HUDEP-2 (cell line): ENCODE results near the gene ACSM2A.
"Not testable (repeated sequence)": the region's sequence is repeated elsewhere in the genome, so short reads cannot be mapped to it uniquely, and the experiment has no call there.

Experiments used
- DNase-seq, 76 experiments: peaks; one replicate each; lab custom pipeline; 2025; ENCODE audit not compliant: unreplicated experiment in 76 of 76; lab: John Stamatoyannopoulos, UW

Gene ACSM2A

GRCh38 chr16:20446652-20447393 is 4.5 kb upstream of the ACSM2A start:
- DNase-seq, result not testable (repeated sequence)

DNA sequence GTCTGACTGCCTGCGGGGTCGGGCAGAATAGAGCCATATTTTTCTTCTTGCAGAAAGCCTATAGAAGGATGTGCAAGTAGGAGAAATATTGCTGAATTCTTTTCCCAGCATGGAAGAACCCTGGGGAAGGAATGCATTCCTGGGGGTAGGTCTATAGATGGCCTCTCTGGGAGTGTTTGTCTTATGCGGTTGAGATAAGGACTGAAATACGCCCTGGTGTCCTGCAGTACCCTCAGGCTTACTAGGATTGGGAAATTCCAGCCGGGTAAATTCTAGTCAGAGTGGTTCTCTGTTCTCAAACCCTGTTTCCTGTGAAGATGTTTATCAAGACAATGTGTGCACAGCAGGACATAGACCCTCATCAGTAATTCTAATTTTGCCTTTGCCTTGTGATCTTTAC is 2.3 kb downstream of the ACSM2A start:
- not testable (repeated sequence) for DNase-seq

DNA sequence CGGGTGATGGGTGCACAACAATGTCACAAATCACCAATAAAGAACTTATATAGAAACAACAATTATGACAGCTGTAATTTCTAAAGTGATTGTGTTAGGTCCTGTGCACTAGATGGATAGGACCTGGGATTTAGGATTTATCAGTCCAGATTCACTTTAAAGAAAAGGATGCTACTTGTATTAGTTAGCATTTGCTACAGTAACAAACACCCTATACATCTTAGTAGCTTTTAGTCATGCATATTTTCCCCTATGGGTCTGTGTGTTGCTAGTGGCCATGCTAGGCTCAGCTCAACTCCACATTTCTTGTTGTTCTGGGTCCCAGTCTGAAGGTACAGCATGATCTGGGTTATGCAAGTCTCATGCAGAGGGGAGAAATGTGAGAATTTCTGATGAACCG is 7.9 kb downstream of the ACSM2A start:
- DNase-seq, result not testable (repeated sequence)

- DNase-seq, result not testable (repeated sequence)
Measured at GRCh38 chr16:20460313-20460712, 9.0 kb downstream of the ACSM2A start.

- DNase-seq, result not testable (repeated sequence)
Measured at GRCh38 chr16:20468954-20469353, 17.6 kb downstream of the ACSM2A start.

GRCh38 chr16:20469930-20470329 is 18.6 kb downstream of the ACSM2A start:
- not testable (repeated sequence) for DNase-seq

GRCh38 chr16:20470732-20471131 is 19.4 kb downstream of the ACSM2A start:
- not testable (repeated sequence) for DNase-seq

GRCh38 chr16:20477188-20477744 is 25.9 kb downstream of the ACSM2A start:
- DNase-seq, result not testable (repeated sequence)

GRCh38 chr16:20483989-20484388 is 32.7 kb downstream of the ACSM2A start:
- DNase-seq, result not testable (repeated sequence)

DNA sequence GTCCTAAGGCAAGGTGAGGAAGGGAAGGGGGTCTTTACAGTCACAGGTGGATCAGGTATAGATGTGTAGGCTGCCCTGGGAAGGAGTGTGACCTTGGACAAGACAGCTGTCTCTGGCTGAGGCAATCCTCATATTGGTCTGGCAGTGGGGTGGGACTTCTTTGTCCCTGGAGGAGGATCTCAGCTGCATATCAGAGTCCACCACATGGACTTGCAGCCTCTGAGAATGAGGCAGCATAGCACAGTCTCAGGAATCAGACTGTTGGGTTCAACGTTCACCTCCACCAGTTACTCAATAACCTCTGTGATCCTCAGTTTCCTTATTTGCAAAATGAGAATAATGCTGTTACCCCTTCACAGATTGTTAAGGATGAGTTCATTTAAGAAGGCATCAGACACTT is 33.4 kb downstream of the ACSM2A start:
- peak in 2 of 76 experiments; percentile 2 to 3 for DNase-seq

DNA sequence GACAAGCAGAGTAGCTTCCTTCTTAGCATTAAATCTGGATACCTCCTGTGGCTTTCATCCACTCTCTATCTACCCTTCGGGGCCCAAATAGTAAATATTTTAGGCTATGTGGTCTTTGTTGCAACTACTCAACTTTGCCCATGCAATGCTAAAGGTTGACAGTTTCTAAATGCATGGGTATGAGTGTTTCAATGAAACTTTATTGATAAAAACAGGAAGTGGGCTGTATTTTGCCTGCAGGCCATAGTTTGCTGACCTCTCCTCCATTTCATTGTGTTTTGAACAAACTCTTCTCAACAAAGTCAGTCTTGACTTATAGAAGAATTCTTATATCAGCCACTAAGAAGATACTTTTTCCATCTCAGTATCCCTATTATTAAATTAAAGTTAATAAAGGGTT is 34.1 kb downstream of the ACSM2A start:
- DNase-seq, result no peak

DNA sequence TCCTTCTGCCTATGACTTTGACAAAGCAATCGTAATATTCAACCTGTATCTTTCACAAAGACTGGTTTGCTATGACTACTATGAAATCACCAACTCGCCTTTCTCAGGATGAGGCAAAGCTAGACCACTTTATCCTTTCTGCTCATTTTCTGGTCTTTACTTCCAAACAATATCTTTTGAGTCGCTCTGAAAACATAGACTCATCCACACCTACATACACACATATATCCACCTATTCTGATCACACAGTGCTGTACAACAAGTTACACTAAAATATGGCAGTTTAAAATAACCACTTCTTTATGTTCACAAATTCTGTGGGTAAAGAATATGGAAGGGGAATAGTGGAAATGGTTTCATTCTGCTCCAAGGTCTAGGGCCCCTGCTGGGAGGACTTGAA is 39.7 kb downstream of the ACSM2A start:
- not testable (repeated sequence) for DNase-seq

DNA sequence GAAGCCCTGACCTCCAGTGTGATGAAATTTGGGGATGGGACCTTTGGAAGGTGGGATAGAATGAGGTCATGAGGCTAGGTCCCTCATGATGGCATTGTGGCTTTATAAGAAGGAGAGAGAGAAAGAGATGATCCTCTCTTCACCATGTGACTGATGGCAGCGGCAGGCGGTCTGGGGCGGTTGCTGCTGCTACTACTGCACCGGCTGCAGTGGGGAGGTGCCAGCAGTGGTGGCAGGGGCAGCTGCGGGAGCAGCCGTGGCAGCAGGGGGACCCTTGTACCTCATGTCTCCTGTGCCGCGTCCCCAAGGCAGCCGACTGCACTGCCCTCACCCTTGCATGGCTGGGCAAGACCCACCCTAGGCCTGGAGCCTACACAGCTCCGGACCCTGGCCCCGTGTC is 40.1 kb downstream of the ACSM2A start:
- DNase-seq, result not testable (repeated sequence)

- no peak for DNase-seq
Measured at GRCh38 chr16:20504418-20504817, 53.1 kb downstream of the ACSM2A start.

GRCh38 chr16:20507280-20507679 is 56.0 kb downstream of the ACSM2A start:
- no peak for DNase-seq

GRCh38 chr16:20510323-20510722 is 59.0 kb downstream of the ACSM2A start:
- DNase-seq, result no peak

- no peak for DNase-seq
Measured at GRCh38 chr16:20515688-20516090, 64.4 kb downstream of the ACSM2A start.

DNA sequence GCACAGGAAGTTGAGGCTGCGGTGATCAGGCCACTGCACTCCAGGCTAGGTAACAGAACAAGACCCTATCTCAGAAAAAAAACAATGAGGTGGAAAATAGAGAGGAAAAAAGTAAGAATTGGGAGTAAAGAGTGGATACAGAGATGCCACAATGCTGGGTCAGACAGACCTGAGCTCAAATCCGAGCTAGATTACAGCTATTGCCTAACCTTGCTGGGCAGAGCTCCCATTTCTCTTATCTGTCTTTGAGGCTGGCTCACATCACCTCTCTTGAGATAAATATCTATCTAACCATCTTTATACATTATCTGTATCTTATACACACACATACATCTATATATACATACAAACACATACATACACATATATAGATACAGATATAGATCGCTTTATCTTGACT is 65.8 kb downstream of the ACSM2A start:
- DNase-seq, result no peak

DNA sequence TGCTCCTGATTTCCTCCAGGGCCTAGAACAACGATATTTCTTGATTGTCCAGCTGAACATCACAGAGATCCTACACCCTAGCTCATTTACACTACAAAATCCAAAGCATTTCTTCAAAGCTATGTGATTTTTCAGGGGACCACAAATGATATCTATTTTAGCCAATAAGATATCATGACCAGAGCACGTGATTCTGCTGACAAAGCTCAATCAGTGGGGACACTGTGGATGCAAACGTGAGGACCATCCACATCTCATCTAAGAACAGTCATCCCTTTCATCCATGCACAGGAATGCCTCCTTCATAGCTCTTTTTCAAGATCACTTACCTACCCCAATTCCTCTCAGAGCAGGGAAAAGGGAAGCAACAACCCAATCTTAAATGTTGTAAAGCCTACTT is 67.9 kb downstream of the ACSM2A start:
- no peak for DNase-seq

DNA sequence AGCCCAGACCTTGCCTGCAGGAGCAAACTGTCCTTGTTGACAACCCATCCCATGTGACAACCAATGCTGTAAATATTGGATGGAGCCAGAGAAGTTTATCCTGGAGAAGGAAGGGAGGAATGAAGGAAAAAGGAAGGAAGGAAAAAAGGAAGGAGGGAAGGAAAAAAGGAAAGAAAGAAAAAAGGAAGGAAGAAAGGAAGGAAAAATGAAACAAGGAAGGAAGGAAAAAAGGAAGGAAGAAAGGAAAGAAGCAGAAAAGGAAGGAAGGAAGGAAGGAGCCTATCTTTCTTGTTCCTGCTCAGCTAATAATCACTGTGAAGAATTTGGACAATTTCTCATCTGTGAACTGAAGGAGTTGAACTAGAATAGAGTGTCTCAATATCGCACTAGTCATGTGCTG is 68.8 kb downstream of the ACSM2A start:
- DNase-seq, result no peak

- not testable (repeated sequence) for DNase-seq
Measured at GRCh38 chr16:20531795-20532194, 80.5 kb downstream of the ACSM2A start.

- not testable (repeated sequence) for DNase-seq
Measured at GRCh38 chr16:20532284-20532792, 81.0 kb downstream of the ACSM2A start.
